Right lobe of liver (tissue), 6 donors: Measurements from ENCODE around the gene ALLC. TPM values are rescaled to one million over a fixed set of nuclear protein-coding genes. Genes with fewer than 3 reads are reported as not detected.

ENCODE experiments used
- ATAC-seq, 4 donors: fragments of 200-7000 bp; cut with Tn5 transposase; one replicate each; pipeline ENCODE4 v1.9.1; 2020; ENCODE audit warnings: mild to moderate bottlenecking in 4 of 4, moderate library complexity in 4 of 4
- DNase-seq, 3 donors: peaks; one replicate each; pipeline ENCODE4 v3.0.0-alpha.2; 2020
- H3K27ac ChIP-seq, 3 donors: fragments of 200-600 bp; one replicate each; pipeline ENCODE4 v1.8.0; 2022
- H3K27me3 ChIP-seq, 2 donors: fragments of 200-600 bp; one replicate each; pipeline ENCODE4 v1.8.0; 2022
- H3K36me3 ChIP-seq, 4 donors: fragments of 200-600 bp; sonication (generic) in 1 of 4; one replicate each; pipeline versions ENCODE4 v1.5.1 to v1.8.0; 2017 to 2022; ENCODE audit warnings: control low read depth in 1 of 4
- H3K4me1 ChIP-seq, 4 donors: fragments of 200-600 bp; sonication (generic) in 1 of 4; one replicate each; pipeline versions ENCODE4 v1.5.1 to v1.8.0; 2017 to 2022; ENCODE audit warnings: control low read depth in 1 of 4
- H3K4me3 ChIP-seq, 3 donors: fragments of 200-600 bp; one replicate each; pipeline ENCODE4 v1.8.0; 2022
- H3K9me3 ChIP-seq, 4 donors: fragments of 200-600 bp; sonication (generic) in 1 of 4; one replicate each; pipeline versions ENCODE4 v1.5.1 to v1.8.0; 2017 to 2022; ENCODE audit warnings: control low read depth in 1 of 4
- POLR2A ChIP-seq: fragments of 450-650 bp; IDR thresholded peaks from one replicate; pipeline ENCODE4 v1.6.1; 2017; ENCODE audit warnings: antibody characterized with exemption, mild to moderate bottlenecking
- WGBS: methylation state at CpG from one replicate; pipeline ENCODE4 v1.1.6; 2018; ENCODE audit warnings: low coverage, low lambda C conversion rate; ENCODE audit not compliant: insufficient coverage; ENCODE audit errors: missing lambda C conversion rate; 5-methylcytosine and 5-hydroxymethylcytosine counted together
- intact Hi-C, 2 donors: fragments of 100-400 bp; cut with DNase I; formaldehyde crosslinking; loops; one replicate each; pipeline versions ENCODE4 v1.11.2 to v1.14.1; 2022
- total RNA-seq, 6 experiments: library from RNA; depleted of rRNA in 2 of 6; stranded (reverse); fragments of >200 nt in 2 of 6; fragmentation: NEBNext Ultra II Directional in 3 of 6; extraction: Animal tissue kit (Norgen Biotek cat#: 25700) in 3 of 6; gene quantifications; one replicate each; pipeline versions ENCODE4 v1.1.0 to v1.2.4, GENCODE V29; 2016 to 2023
- TF ChIP-seq, protein P1 (sequence below), 4 donors: fragments of 200-600 bp in 3 of 4; fragments of 450-650 bp in 1 of 4; IDR thresholded peaks; one replicate each; pipeline versions ENCODE4 v1.5.1 to v1.8.0; 2016 to 2022; ENCODE audit warnings: antibody characterized with exemption in 4 of 4, mild to moderate bottlenecking in 2 of 4
- donor health status: DM: no; HTN: yes; CAD: no.
- donor health status: DM: no; HTN: no; CAD: no.
- donor health status: DM: no; HTN: no; CAD: no.
- donor health status: DM: no; HTN: yes; CAD: no.
- donor health status: DM: no; HTN: yes; CAD: no.

ALLC gene
- total RNA-seq, 6 experiments from 2014 or later = 0.18 to 0.63 (median 0.31) TPM; not detected in 1

DNA sequence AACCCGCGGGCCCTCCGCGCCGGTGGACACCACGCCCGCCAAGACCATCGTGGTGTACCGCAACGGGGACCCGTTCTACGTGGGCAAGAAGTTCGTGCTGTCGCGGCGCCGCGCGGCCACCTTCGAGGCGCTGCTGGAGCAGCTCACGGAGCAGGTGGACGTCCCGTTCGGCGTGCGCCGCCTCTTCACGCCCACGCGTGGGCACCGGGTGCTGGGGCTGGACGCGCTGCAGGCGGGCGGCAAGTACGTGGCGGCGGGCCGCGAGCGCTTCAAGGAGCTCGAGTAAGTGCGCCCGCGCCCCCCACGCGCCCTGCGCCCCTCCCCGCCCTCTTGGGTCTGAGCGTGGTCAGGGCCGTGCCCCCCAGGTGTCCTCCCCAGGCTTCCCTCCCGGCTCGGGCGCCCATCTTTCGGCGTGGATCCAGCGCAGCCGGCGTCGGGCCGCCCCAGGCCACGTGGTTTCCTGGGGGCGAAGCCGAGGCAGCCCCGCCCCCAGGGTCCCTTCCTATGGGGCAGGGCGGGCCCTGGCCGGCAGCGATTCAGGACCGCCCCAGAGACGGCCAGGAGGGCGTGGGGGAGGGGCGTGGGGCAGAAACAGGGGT is 45.9 kb downstream of the ALLC start:
- no peak overlapping the region for H3K27ac ChIP-seq
- no peaks in the 10 kb centered on the region for H3K4me1 ChIP-seq
- no peaks in the 10 kb centered on the region for H3K36me3 ChIP-seq
- H3K4me3 ChIP-seq = no peak overlapping the region
- ATAC-seq = peak in 1 of 4 donors; percentile 40
- 32% methylated on average over 7 of the region's 73 CpGs for WGBS
- no peaks in the 10 kb centered on the region for H3K9me3 ChIP-seq
- intact Hi-C loops = no loop called here
- no peak for DNase-seq
- TF ChIP-seq, protein P1, sequence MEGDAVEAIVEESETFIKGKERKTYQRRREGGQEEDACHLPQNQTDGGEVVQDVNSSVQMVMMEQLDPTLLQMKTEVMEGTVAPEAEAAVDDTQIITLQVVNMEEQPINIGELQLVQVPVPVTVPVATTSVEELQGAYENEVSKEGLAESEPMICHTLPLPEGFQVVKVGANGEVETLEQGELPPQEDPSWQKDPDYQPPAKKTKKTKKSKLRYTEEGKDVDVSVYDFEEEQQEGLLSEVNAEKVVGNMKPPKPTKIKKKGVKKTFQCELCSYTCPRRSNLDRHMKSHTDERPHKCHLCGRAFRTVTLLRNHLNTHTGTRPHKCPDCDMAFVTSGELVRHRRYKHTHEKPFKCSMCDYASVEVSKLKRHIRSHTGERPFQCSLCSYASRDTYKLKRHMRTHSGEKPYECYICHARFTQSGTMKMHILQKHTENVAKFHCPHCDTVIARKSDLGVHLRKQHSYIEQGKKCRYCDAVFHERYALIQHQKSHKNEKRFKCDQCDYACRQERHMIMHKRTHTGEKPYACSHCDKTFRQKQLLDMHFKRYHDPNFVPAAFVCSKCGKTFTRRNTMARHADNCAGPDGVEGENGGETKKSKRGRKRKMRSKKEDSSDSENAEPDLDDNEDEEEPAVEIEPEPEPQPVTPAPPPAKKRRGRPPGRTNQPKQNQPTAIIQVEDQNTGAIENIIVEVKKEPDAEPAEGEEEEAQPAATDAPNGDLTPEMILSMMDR (IDR thresholded peaks at IDR 0.05) = no peak
- no peak for TF ChIP-seq POLR2A
- H3K27me3 ChIP-seq = no peaks in the 10 kb centered on the region

DNA sequence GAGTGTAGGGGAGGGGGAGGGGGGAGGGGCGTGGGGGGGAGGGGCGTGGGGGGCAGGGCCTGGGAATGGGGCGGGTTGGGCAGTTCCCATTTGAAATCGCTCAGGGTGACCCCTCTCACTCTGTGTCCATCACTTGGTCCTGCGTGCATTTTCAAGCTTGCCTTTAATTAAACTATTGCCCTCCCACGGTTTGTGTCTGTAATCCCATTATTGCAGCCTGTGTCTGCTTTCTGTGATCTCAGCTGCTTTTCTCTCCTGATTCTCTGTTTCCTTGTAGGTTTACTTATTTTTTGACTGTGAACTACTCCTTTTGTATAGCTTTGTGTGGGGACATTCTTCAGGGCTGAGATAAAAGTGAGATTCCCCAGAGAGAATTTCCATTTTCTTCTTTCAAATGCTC is 46.7 kb downstream of the ALLC start:
- no peaks in the 10 kb centered on the region for H3K36me3 ChIP-seq
- no peak for ATAC-seq
- no peak for TF ChIP-seq POLR2A
- TF ChIP-seq, protein P1 (IDR thresholded peaks at IDR 0.05) = no peak
- H3K4me1 ChIP-seq = no peaks in the 10 kb centered on the region
- intact Hi-C loops = no loop called here
- no peak overlapping the region for H3K4me3 ChIP-seq
- no peaks in the 10 kb centered on the region for H3K27me3 ChIP-seq
- no peaks in the 10 kb centered on the region for H3K9me3 ChIP-seq
- 29% methylated on average over 1 of the region's 6 CpGs for WGBS
- no peak for DNase-seq
- H3K27ac ChIP-seq = no peak overlapping the region

DNA sequence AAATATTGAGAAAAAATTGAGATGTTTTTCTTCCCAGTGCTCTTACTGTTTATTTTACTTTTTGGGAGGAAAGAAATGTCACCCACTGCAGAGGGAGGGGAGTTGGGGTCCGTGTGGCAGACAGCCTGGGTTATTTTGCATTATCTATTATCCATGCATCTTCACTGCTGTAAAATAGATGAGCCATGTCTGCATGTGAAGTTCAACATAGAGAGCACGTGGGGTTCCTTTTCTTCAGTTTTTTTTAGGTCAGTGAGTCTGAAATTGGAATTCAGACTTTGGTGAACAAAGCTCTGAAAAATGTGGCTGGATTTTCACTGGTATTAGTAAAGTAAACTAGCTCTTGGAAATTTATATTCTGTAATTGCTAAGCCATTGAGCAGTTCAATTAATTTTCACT is 47.8 kb downstream of the ALLC start:
- Histone ChIP-seq H3K9me3 (no peaks in the 10 kb centered on the region), H3K36me3 (no peaks in the 10 kb centered on the region), H3K27me3 (no peaks in the 10 kb centered on the region), H3K4me3 (no peak overlapping the region), H3K27ac (no peak overlapping the region), H3K4me1 (no peaks in the 10 kb centered on the region)
- TF ChIP-seq, protein P1 (IDR thresholded peaks at IDR 0.05) = no peak
- TF ChIP-seq POLR2A = no peak
- no peak for DNase-seq
- ATAC-seq = no peak
- intact Hi-C loops = no loop called here
- WGBS = 25% methylated on average over 2 of the region's 2 CpGs

DNA sequence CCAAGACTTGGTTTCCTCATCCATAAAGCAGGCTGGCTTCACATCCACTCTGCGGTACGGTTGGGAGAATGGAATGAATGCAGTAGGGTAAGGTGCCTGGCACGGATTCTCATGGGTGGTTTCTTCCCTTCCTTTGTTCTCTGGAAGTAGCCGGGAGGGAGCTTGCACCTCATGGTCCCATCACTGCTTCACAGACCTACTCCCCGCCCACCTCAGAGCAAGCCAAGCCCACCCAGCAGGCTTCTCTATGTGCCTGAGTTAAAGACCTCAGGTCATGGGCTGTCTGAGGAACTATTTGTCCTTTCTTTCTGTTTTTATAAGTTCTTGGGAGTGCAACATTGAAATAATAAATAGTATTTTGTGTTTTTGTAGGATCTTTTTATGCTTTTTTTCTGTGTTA is 48.9 kb downstream of the ALLC start:
- WGBS = 56% methylated on average over 5 of the region's 5 CpGs
- no peak overlapping the region for H3K27ac ChIP-seq
- no peaks in the 10 kb centered on the region for H3K36me3 ChIP-seq
- no peaks in the 10 kb centered on the region for H3K4me1 ChIP-seq
- TF ChIP-seq, protein P1 (IDR thresholded peaks at IDR 0.05) = no peak
- TF ChIP-seq POLR2A = no peak
- intact Hi-C loops = no loop called here
- no peak overlapping the region for H3K4me3 ChIP-seq
- ATAC-seq = no peak
- DNase-seq = no peak
- no peaks in the 10 kb centered on the region for H3K27me3 ChIP-seq
- H3K9me3 ChIP-seq = no peaks in the 10 kb centered on the region

DNA sequence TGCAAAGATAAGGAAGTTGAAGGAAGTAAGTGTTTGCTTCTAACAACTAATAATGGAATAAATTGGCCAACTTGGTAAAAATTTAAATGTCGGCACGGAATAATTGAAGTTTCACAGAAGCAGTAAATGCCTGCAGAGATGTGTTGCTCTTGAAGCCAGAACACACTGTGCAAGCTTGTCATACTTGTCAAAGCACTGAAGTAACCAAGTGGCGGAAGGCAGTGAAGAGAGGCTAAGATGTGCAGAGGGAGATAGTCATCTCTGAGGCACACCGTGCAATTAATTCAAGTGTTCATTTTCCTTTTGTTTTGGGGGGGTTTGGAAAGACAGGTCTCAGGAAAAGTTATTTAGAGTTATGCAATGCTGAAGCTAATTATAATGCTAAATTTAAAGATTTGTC is 50.6 kb downstream of the ALLC start:
- 76% methylated on average over 4 of the region's 4 CpGs for WGBS
- ATAC-seq (no peak), DNase-seq (no peak)
- H3K27ac ChIP-seq = no peak overlapping the region
- intact Hi-C loops = no loop called here
- H3K36me3 ChIP-seq = no peaks in the 10 kb centered on the region
- H3K9me3 ChIP-seq = no peaks in the 10 kb centered on the region
- TF ChIP-seq POLR2A = no peak
- TF ChIP-seq, protein P1 (IDR thresholded peaks at IDR 0.05) = no peak
- no peak overlapping the region for H3K4me3 ChIP-seq
- no peaks in the 10 kb centered on the region for H3K4me1 ChIP-seq
- H3K27me3 ChIP-seq = no peaks in the 10 kb centered on the region
